Measurements from ENCODE around the gene BACE1.

- TF ChIP-seq CTCF (conservative IDR thresholded peaks at IDR 0.05) (peak; percentile 38; the same call in 1 of the 2 replicates), EZH2 (IDR thresholded peaks at IDR 0.05; ENCODE audit: low read depth) (no peak)
These were observed at the start of gene BACE1 for GRCh38 chr11:117316197-117316961.

Measured in PC-9 (cell line).